SK-N-SH (cell line): ENCODE results near the gene RAB11FIP5. TPM values are rescaled to one million over a fixed set of nuclear protein-coding genes. Genes with fewer than 3 reads are reported as not detected.

Experiments used
- CTCF ChIA-PET: fragments of 300-600, 350-600 bp; formaldehyde crosslinking; extraction: SDS; loops from one replicate; lab custom pipeline; 2021; lab: Yijun Ruan, JAX
- POLR2A ChIA-PET: fragments of 350-600 bp; sonication (Branson Sonifier 250); formaldehyde crosslinking; extraction: SDS; loops from one replicate; lab custom pipeline; 2020; ENCODE audit warnings: antibody characterized with exemption, inconsistent platforms; lab: Yijun Ruan, JAX
- DNase-seq: peaks from one replicate; pipeline ENCODE4 v3.0.0; 2012
- H2AFZ ChIP-seq: fragments of 200-600 bp; sonication (generic); 2 replicates; pipeline ENCODE4 v1.8.1; 2016; ENCODE audit warnings: antibody characterized with exemption, mild to moderate bottlenecking, low read depth
- H3F3A ChIP-seq: fragments of 200-600 bp; sonication (generic); replicated peaks from 2 replicates; pipeline ENCODE3; 2016; ENCODE audit warnings: antibody characterized with exemption, mild to moderate bottlenecking; ENCODE audit not compliant: insufficient read depth
- H3K27ac ChIP-seq, 2 experiments: fragments of 200-500 bp in 1 of 2; fragments of 200-600 bp in 1 of 2; sonication (Bioruptor generic) in 1 of 2; sonication (generic), shearing (Covaris generic) in 1 of 2; 2 replicates each; pipeline versions ENCODE4 v1.5.1 to v1.6.1; 2014 to 2016; ENCODE audit warnings: low read depth in 2 of 2, inconsistent platforms in 1 of 2, low read length in 1 of 2, mild to moderate bottlenecking in 1 of 2, mixed read lengths in 1 of 2
- H3K27me3 ChIP-seq: fragments of 200-600 bp; sonication (generic), shearing (Covaris generic); 2 replicates; pipeline ENCODE4 v1.6.1; 2016; ENCODE audit warnings: mixed run types; ENCODE audit not compliant: insufficient read depth
- H3K36me3 ChIP-seq, 2 experiments: fragments of 200-500 bp in 1 of 2; fragments of 200-600 bp in 1 of 2; sonication (Bioruptor generic) in 1 of 2; sonication (generic) in 1 of 2; replicated peaks in 1 of 2; 2 replicates each; pipeline versions ENCODE3 to v1.5.1; 2014 to 2016; ENCODE audit warnings: low read length in 1 of 2, mild to moderate bottlenecking in 1 of 2; ENCODE audit not compliant: insufficient read depth in 2 of 2, control insufficient read depth in 1 of 2
- H3K4me1 ChIP-seq, 2 experiments: fragments of 200-500 bp in 1 of 2; fragments of 200-600 bp in 1 of 2; sonication (Bioruptor generic) in 1 of 2; sonication (generic), shearing (Covaris generic) in 1 of 2; 2 replicates each; pipeline versions ENCODE4 v1.5.1 to v1.6.1; 2014 to 2016; ENCODE audit warnings: low read depth in 1 of 2, low read length in 1 of 2, mixed run types in 1 of 2; ENCODE audit not compliant: insufficient read depth in 2 of 2, control insufficient read depth in 1 of 2
- H3K4me2 ChIP-seq: fragments of 200-600 bp; sonication (generic), shearing (Covaris generic); 2 replicates; pipeline ENCODE4 v1.6.1; 2017; ENCODE audit warnings: mixed run types
- H3K4me3 ChIP-seq, 2 experiments: fragments of 200-500 bp in 1 of 2; fragments of 200-600 bp in 1 of 2; sonication (Bioruptor generic) in 1 of 2; sonication (generic), shearing (Covaris generic) in 1 of 2; 2 replicates each; pipeline versions ENCODE4 v1.5.1 to v1.8.1; 2014 to 2016; ENCODE audit warnings: low read depth in 2 of 2, inconsistent platforms in 1 of 2, low read length in 1 of 2, mild to moderate bottlenecking in 1 of 2, mixed read lengths in 1 of 2, moderate library complexity in 1 of 2
- H3K79me2 ChIP-seq: fragments of 200-600 bp; sonication (generic); 2 replicates; pipeline ENCODE4 v1.8.1; 2017; ENCODE audit warnings: mild to moderate bottlenecking; ENCODE audit not compliant: insufficient read depth
- H3K9ac ChIP-seq: fragments of 200-600 bp; sonication (generic); 2 replicates; pipeline ENCODE4 v1.6.1; 2017; ENCODE audit warnings: mixed run types
- H3K9me2 ChIP-seq: fragments of 200-600 bp; sonication (generic); 2 replicates; pipeline ENCODE4 v1.6.1; 2017; ENCODE audit warnings: mixed run types
- H3K9me3 ChIP-seq: fragments of 200-600 bp; sonication (generic); 2 replicates; pipeline ENCODE4 v1.6.1; 2017; ENCODE audit warnings: mixed run types, mild to moderate bottlenecking, moderate library complexity
- H4K20me1 ChIP-seq: fragments of 200-600 bp; sonication (generic); 2 replicates; pipeline ENCODE4 v1.6.1; 2017; ENCODE audit warnings: mild to moderate bottlenecking, mixed run types; ENCODE audit not compliant: insufficient read depth
- CHD2 ChIP-seq: fragments of 150-350 bp; IDR thresholded peaks from 2 replicates; pipeline ENCODE4 v1.6.1; 2018; ENCODE audit warnings: low read length; ENCODE audit not compliant: partially characterized antibody
- EZH2phosphoT487 ChIP-seq: fragments of 200-600 bp; sonication (generic); IDR thresholded peaks from 2 replicates; pipeline ENCODE4 v1.6.1; 2017; ENCODE audit warnings: low read depth, mixed run types, mild to moderate bottlenecking, antibody characterized with exemption, moderate library complexity, borderline replicate concordance
- GATA2 ChIP-seq: sonication (generic); formaldehyde crosslinking; IDR thresholded peaks from 2 replicates; pipeline ENCODE4 v1.5.0; 2020; ENCODE audit warnings: mild to moderate bottlenecking, missing genetic modification reagents
- JUND ChIP-seq: IDR thresholded peaks from 2 replicates; pipeline ENCODE4 v1.4.0; 2012
- MEF2A ChIP-seq: IDR thresholded peaks from 2 replicates; pipeline ENCODE4 v1.4.0; 2012; ENCODE audit warnings: low read depth, borderline replicate concordance
- NRF1 ChIP-seq: IDR thresholded peaks from 2 replicates; pipeline ENCODE4 v1.6.1; 2012; ENCODE audit warnings: low read depth, mild to moderate bottlenecking, low read length
- PBX3 ChIP-seq: IDR thresholded peaks from 2 replicates; pipeline ENCODE4; 2012
- POLR2AphosphoS5 ChIP-seq: IDR thresholded peaks from 2 replicates; pipeline ENCODE4 v1.6.1; 2012; ENCODE audit warnings: low read depth, low read length
- RAD21 ChIP-seq: IDR thresholded peaks from 2 replicates; pipeline ENCODE4 v1.6.1; 2012; ENCODE audit warnings: mild to moderate bottlenecking, low read length
- RXRA ChIP-seq: IDR thresholded peaks from 2 replicates; pipeline ENCODE4 v1.4.0; 2012; ENCODE audit warnings: low read depth, mild to moderate bottlenecking, borderline replicate concordance
- ZBTB33 ChIP-seq: IDR thresholded peaks from 2 replicates; pipeline ENCODE4 v1.4.0; 2012; ENCODE audit warnings: low read depth, borderline replicate concordance
- WGBS: methylation state at CpG from one replicate; pipeline ENCODE4 v1.1.6; 2017; ENCODE audit warnings: low lambda C conversion rate; 5-methylcytosine and 5-hydroxymethylcytosine counted together
- polyA plus RNA-seq, 3 experiments: library from polyadenylated mRNA; depleted of rRNA; stranded (reverse); fragments of >200 nt; gene quantifications; 2 replicates each; pipeline ENCODE4 v1.2.3, GENCODE V29; 2012
- TF ChIP-seq, protein P1 (sequence below): fragments of 150-350 bp; IDR thresholded peaks from 2 replicates; pipeline ENCODE4 v1.6.1; 2017; ENCODE audit warnings: antibody characterized with exemption, low read length, low read depth, borderline replicate concordance
- TF ChIP-seq, protein P2 (sequence below): IDR thresholded peaks from 2 replicates; pipeline ENCODE4 v1.4.0; 2012; ENCODE audit warnings: low read depth

RAB11FIP5 gene
- polyA plus RNA-seq, 1 of the 3 experiments (the other 2 are of a cell fraction): 17.1 TPM

DNA sequence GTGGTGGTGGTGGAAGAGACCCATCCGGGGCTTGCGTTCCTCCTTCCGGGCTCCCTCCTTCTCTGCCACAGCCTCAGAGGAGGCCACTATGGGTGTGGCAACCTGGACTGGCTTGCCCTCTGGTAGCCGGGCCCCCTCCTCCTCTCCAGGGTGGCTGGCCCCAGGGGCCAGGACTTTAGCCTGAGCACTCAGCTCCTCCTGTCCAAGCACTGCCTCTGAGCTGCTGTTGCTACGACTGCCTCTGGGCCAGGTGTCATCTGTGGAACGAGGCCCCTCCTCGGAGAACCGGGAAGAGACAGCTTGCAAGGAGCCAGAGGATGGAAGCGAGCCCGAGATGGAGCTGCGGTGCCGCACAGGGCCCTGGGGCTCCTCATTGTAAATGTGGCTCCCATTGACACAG lies 24.5 kb downstream of the RAB11FIP5 start:
- Histone ChIP-seq H3K9me2 (no peaks in the 10 kb centered on the region), H3K27me3 (no peaks in the 10 kb centered on the region), H3K79me2 (peaks cover 96% of the 10 kb centered on the region), H3K27ac (no peak overlapping the region; a peak in 1 of 4 replicates), H3K36me3 (peaks cover 0 to 29% of the 10 kb centered on the region in 2 experiments), H3K4me2 (0 out of 2 replicates have a peak overlapping the region, but pooled peaks have one; percentile 65), H3K9ac (no peak overlapping the region), H3K4me1 (peaks cover 17 to 33% of the 10 kb centered on the region in 2 experiments; a peak in 2 of 4 replicates), H4K20me1 (peaks cover 53% of the 10 kb centered on the region), H2AFZ (no peak overlapping the region), H3K9me3 (no peaks in the 10 kb centered on the region), H3F3A (peaks cover 13% of the 10 kb centered on the region), H3K4me3 (no peak overlapping the region)
- ChIA-PET CTCF (interaction anchor here (0.7 to 21.6 kb wide), 8 partner anchors 8 to 1789 kb away, joined by 3 to 267 read pairs (median 44); partner anchors contain the start of gene RAB11FIP5), POLR2A (no interaction called here)
- WGBS: 100% methylated on average over 7 of the region's 12 CpGs
- TF ChIP-seq GATA2 (CRISPR knock-in tag) (no peak), JUND (no peak), POLR2AphosphoS5 (no peak), ZBTB33 (no peak), NRF1 (no peak), RXRA (no peak), RAD21 (no peak)
- TF ChIP-seq, protein P1, sequence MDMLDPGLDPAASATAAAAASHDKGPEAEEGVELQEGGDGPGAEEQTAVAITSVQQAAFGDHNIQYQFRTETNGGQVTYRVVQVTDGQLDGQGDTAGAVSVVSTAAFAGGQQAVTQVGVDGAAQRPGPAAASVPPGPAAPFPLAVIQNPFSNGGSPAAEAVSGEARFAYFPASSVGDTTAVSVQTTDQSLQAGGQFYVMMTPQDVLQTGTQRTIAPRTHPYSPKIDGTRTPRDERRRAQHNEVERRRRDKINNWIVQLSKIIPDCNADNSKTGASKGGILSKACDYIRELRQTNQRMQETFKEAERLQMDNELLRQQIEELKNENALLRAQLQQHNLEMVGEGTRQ: no peak
- no peak for DNase-seq

GRCh38 chr2:73087311-73087710 lies 25.4 kb downstream of the RAB11FIP5 start:
- no peaks in the 10 kb centered on the region for H3K27me3 ChIP-seq
- H3K9me2 ChIP-seq: no peaks in the 10 kb centered on the region
- H4K20me1 ChIP-seq: peaks cover 54% of the 10 kb centered on the region
- H3K4me1 ChIP-seq: peaks cover 9 to 33% of the 10 kb centered on the region in 2 experiments; a peak in 2 of 4 replicates
- no peak overlapping the region for H3K27ac ChIP-seq
- H2AFZ ChIP-seq: no peak overlapping the region
- peaks cover 96% of the 10 kb centered on the region for H3K79me2 ChIP-seq
- POLR2A ChIA-PET: no interaction called here
- TF ChIP-seq EZH2phosphoT487 (no peak), PBX3 (no peak), MEF2A (no peak), RXRA (no peak), NRF1 (no peak), CHD2 (no peak)
- TF ChIP-seq, protein P2, sequence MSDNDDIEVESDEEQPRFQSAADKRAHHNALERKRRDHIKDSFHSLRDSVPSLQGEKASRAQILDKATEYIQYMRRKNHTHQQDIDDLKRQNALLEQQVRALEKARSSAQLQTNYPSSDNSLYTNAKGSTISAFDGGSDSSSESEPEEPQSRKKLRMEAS: no peak
- TF ChIP-seq, protein P1: no peak
- TF ChIP-seq, all 33 proteins: peak for 0
- Histone ChIP-seq H3K4me3 (no peak overlapping the region), H3K36me3 (peaks cover 0 to 29% of the 10 kb centered on the region in 2 experiments), H3K9me3 (no peaks in the 10 kb centered on the region), H3K9ac (no peak overlapping the region), H3F3A (peaks cover 13% of the 10 kb centered on the region), H3K4me2 (peak overlapping the region; percentile 65; the same call in 1 of the 2 replicates)
- no peak for DNase-seq
- WGBS: 81% methylated on average over 4 of the region's 4 CpGs
- CTCF ChIA-PET: interaction anchor here (1.1 to 21.6 kb wide), 9 partner anchors 8 to 195 kb away, joined by 3 to 267 read pairs (median 43); partner anchors contain the start of gene RAB11FIP5
